Measurements from ENCODE around the gene ADI1.
"Not testable (repeated sequence)": the region's sequence is repeated elsewhere in the genome, so short reads cannot be mapped to it uniquely, and the experiment has no call there.

Gene ADI1

DNA sequence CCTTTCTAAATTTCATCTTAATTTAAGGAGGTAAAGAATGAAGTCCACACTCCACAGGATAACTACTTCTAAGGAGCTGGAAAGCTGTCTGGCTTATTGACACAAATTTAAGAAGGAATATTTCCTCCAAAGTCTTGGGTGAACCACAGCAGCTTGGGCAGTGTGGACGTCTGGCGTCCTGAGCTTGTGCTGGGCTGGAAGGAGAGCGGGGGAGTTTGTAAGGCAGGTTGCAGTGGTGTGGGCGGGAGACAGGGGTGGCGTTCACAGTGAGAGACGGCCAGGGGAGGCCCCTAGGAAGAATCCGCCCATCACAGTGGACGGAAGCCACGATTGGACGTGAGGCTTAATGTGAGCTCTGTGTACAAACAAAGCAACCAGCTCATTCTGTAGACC is 25.7 kb downstream of the ADI1 start:
- peak; percentile 24 for DNase-seq (ENCODE audit: low spot score)

DNA sequence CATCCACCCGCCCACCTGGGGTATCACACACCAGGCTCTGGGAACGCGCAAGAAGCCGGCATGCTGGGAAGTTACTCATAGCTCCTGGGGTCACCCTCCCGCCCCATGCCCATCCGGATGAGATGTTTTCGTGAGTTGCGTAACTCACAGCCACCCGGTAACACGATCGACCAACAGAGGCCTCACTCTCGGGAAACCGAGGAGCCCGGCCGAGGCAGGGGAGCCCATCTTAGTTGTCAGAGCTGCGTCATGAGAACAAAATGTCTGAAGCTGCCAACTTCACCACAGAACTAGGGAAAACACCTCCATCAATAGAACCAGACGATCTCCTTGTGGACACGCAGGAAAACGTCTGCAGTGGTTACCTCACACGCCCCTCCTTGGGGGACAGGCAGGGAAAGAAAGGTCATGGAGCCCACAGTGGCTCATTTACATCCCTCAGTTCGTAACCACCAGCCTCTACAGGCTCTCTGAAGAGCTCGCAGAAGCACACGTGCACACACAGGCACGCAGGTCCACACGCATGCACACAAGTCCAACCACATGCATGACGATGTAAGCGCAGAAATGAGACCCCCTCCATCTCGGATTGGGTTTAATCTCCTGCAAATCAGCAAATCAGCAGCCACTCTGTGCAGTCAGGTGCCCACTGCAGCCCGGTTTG is 26.2 kb downstream of the ADI1 start:
- peak; percentile 7 for DNase-seq (ENCODE audit: low spot score)

DNA sequence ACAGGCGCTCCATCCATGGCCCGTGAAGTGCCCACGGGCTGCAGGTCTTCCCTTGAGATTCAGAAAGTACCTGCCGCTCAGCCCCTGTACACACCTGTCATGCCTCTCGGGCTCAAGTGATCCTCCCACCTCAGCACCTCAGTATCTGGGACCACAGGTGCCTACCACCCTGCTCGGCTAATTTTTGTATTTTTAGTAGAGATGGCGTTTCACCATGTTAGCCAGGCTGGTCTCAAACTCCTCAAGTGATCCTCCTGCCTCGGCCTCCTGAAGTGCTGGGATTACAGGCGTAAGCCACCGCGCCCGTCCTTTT is 26.9 kb downstream of the ADI1 start:
- not testable (repeated sequence) for DNase-seq (ENCODE audit: low spot score)

DNA sequence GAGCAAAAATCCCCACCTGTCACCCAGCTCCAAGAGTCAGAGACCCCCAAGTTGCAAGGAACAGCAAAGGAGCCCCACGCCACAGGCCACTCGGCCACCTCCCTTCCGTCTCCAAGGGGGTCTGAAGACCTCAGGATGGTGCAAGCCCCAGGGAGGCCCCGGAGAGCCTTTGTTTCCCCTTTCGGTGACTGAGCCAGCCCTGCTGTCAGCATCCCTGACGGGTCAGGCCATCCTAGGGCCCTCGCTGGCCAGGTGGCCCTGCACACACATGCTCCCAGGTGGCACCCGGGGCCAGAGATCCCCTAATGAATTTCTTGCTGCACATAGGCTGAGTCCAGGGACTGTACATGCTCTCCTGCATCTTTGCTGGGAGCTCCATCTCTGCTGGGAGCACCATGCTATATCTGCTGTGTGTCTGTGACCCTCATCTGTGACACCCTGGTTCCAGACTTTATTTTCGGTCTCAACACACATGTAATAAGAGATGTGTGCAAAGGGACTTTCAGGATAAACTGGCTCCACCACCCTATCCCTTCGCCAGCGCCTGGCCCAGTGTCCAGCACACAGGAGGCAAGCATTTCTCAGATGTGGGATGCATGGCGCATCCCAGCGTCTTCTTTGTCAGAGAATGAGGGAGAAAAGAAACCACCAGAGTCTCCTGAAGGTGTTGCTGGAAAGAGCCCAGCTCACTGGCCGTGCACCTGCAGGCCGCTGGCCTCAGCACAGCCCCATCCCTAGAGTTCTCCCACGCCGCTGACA is 27.4 kb downstream of the ADI1 start:
- peak; percentile 5 for DNase-seq (ENCODE audit: low spot score)

DNA sequence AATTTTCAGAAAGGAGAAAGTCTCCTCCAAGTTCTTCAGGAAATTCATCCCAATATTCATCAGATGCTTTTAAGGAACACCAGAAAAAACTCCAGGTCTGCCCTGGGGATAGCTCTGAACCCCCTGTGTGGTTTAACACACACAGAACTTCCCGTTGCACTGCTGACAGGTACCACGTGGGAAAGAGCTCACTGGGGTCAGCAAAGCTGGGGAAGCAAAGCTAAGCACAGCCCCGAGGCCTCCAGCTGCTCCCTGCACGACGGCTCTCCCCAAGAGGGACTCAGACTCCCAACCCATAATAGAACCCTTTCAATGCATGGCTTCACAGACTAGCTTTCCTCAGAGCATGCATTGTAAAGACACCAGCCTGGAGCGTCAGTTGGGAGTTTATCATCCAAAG is 28.0 kb downstream of the ADI1 start:
- peak; percentile 4 for DNase-seq (ENCODE audit: low spot score)

DNA sequence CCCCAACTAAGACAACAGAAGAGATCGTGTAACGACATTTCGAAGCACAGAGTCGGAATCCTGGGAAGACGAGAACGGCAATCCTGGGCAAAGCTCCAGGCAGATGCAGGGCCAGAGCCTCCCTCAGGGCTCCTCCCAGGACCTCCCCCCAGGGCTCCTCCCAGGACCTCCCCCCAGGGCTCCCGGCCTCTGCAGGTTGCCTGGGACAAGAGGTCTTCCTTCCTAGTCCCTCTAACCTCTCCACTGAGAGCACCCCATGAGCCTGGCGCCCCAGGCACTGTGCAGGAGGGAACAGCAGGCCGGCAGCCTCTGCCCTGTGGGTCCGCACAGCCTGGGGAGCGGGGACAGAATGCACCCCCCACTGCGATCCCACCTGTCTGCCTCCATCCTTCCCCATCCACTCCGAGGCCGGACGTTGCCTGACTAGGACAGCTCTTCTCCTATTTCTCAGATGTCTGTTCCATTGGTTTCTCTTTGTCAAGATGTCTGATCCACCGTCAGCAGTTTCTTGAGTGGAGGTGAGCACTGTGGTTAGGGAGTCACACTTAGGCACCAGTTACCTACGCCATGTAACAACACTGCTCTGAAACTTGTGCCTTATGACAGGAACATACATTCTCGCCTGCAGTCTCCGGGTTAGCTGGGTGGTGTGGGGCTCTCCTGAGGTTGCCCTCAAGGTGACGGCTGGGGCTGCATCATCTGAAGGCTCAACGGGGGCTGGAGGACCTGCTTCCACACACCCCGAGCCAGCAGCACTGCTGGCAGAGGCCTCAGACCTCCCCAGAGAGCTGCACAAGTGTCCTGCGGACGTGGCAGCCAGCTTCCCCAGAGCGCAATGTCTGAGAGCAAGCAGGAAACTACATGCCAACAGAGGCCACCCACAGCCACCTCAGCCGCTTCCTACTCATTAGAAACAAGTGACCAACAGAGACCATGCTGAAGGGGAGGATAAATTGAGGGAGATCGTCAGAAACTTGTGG is 28.9 kb downstream of the ADI1 start:
- peak; percentile 3 for DNase-seq (ENCODE audit: low spot score)

DNA sequence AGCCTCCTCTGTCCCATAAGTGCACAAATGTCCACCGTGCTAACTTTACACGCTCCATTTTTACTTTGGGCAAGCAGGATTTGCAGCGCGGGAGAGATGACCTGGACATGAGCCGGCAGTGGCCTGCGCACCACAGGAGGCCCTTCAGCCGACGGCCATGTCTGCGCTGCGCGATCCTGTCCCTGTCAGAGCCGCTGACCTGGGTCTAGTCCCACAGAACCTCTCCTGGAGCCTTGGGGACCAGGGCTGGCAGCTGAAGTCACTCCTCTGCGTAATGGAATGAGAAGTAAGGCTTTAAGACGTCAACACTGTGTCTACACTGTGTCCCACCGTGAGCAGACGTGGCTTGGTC is 29.6 kb downstream of the ADI1 start:
- DNase-seq (ENCODE audit: low spot score), result no peak

DNA sequence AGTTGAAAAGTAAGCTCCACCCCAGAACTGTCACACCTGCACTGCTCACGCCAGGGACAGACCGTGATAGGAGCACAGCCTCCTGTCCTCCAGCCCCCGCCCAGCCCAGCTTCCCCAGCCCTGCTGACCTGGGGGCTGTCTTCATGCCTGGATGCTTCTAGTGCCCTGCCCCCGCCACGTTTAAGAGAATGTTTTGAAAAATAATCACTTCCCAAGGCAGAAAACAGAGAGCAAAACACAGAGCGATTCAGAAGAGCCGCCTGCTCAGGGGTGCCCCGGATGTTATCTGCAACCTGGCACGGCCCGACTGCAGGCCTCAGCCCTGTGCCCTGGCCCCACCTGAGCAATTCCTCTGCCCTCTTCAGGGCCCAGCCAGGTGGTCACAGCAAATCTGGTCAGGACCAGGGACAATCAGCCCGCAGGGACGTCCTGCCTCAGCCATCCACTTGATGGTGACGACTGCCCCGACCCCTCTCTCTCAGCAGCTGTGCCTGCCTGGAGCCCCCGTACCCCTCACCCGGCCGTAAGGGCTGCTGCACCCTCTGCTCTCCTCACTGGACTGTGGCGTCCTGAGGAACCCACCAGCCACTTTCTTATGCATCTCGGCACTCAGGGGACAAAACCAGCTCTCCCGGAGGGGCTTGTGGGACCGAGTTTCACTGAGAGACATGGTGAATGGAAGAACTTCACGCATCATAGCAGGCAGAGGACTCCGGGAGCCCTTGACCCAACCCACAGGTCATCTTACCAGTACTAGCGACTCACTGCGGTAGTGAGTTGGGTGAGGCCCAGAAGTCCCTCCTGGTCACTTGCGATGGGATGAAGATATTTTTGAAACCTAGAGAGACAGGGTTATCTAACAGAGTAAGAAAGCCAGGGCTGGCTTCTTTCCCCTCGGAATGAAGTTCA is 30.2 kb downstream of the ADI1 start:
- DNase-seq (ENCODE audit: low spot score), result no peak

DNA sequence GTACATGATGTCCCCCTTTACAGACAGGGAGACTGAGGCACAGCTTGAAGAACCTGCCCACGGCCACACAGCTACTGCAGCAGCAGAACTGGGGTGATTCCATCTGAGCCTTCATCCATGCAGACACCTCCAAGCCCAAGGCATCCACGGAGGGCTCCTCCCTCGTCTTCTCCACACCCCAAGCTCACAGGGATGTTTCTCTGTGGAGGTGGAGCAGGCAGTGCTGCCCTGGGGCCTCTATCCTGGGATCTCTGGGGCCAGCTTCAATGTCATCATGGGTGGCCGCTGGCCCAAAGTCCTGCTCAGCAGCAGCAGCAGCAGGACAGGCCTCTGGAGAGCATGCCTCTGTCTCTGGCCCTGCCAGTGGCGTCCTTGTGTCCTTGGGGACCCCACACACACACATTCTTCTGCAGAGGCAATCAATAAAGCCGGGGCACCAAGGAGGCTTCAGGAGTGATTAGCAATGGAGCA is 31.2 kb downstream of the ADI1 start:
- DNase-seq (ENCODE audit: low spot score), result no peak

DNA sequence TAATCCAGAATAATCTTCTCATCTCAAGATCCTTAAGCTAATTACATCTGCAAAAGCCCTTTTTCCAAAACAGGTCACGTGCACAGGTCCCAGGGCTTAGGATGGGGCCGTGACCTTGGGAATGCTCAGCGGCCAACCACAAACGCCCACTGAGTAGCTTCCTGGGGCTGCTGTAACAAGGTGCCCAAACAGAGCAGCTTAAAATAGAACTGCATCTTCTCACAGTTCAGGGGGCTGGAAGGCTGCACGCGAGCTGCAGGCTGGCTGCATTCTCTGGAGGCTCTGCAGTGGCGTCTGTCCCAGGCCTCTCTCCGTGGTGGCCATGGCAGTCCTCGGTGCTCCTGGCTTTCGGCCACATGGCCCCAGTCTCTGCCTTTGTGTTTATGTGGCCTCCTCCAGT is 31.9 kb downstream of the ADI1 start:
- no peak for DNase-seq (ENCODE audit: low spot score)

DNA sequence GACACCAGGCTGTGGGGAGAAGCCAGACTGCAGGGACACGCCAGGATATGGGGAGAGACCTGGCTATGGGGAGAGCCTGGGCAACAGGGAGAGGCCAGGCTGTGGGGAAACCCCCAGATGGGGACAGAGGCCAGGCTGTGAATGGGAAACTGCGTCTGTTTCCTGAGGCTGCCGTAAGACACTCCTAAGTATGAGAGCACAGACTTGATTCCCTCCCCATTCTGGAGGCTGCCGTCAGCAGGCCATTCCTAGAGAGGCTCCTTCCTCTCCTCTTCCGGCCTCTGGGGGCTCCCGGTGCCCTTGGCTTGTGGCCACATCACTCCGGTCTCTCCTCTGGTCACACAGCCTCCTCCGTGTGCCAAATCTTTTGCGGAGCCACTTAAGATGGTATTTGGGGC is 32.3 kb downstream of the ADI1 start:
- DNase-seq (ENCODE audit: low spot score), result no peak

DNA sequence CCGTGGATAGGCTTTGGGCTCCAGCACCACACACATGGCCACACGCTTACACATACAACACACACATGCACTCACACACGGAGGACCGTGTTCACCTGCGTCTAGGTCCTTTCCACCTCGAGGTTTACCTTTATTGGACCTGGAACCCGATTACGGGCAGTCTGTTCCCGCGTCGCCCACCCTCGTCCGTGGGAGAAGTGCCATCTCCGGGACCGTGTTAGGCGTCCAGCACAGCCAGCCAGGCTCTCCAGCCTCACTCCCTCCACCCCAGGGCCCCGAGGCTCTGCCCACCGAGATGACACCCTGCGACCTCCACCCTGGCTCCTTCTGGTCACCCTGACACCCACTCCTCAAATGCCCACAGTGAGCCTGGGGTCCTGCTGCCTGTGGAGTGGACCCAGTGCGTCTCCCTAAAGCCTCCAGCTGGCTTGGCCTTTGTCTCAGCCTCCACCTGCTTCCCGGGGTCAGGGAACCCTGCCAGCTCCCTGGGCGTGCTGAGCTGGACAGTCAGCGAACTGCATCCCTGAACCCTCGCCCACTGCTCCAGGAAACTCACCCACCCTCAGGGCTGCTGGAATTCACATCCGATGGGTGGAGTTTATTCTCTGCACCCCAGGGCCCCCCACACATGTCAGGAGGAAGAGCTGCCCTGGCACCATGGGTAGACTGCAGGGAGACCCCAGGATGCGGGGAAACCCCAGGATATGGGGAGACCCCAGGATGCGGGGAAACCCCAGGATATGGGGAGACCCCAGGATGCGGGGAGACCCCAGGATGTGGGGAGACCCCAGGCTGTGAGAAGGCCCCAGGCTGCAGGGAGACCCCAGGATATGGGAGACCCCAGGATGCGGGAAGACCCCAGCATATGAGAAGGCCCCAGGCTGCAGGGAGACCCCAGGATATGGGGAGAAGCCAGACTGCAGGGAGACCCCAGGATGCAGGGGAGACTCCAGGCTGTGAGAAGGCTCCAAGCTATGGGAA is 33.0 kb downstream of the ADI1 start:
- DNase-seq (ENCODE audit: low spot score), result no peak

DNA sequence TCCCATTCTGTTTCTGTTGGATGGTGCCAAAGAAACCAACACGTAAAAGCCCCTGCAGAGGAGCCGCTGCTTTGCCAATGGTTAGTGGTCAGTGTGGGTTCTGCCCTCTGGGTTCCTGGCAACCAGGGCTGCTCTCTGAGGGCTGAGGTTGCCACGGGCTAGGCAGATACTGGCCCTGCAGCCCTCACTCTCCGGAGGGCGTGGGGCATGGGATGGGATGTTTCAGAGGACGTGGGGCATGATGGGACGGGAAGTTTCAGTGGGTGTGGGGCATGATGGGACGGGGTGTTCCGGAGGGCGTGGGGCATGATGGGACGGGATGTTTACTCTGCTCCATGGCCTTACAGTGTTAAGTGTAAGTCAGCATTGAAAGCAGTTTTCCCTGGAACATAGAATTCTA is 34.2 kb downstream of the ADI1 start:
- DNase-seq (ENCODE audit: low spot score), result no peak

DNA sequence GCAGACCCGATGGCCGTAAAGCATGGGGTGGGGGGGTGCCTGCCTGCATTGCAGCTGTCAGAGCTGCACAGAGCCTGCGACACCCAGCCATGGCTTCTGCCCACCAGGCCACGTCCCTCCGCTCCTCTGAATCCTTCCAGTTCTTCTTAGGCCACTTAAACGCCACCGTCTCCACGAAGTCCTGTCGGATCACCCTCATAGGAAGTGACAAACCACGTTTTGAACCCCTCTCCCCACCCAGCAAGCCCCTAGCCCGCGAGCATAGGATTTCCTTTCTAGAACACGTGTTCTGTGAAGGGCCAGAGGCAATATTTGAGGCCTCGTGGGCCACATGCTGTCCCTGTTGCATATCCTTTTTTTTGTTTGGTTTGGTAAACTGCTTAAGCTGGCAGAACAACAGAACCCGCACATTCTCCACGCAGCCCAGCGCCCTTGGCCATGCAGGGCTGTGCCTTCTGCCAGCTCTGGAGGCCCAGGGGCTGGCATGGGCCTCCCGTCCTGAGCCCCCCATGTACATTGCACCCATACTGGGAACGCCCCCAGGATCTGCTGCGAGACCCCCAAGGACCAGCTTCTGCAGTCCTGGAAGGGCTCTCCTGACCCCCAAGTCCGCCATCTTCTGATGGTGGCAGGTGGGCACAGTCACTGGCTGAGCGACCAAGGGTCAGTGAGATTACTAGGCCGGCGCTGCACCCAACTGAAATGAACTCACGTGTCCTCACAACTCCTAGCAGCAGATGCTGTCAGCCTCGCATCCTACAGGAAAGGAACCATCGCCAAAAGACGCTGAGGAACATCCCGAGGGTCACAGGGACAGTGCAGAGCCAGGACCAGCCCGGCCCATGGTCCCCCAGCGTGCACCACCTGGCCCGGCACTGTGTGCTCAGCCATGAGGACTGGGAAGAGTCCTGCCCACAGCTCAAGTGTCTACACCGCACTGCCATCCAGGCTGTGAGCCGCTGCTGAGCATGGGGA is 35.1 kb downstream of the ADI1 start:
- no peak for DNase-seq (ENCODE audit: low spot score)

DNA sequence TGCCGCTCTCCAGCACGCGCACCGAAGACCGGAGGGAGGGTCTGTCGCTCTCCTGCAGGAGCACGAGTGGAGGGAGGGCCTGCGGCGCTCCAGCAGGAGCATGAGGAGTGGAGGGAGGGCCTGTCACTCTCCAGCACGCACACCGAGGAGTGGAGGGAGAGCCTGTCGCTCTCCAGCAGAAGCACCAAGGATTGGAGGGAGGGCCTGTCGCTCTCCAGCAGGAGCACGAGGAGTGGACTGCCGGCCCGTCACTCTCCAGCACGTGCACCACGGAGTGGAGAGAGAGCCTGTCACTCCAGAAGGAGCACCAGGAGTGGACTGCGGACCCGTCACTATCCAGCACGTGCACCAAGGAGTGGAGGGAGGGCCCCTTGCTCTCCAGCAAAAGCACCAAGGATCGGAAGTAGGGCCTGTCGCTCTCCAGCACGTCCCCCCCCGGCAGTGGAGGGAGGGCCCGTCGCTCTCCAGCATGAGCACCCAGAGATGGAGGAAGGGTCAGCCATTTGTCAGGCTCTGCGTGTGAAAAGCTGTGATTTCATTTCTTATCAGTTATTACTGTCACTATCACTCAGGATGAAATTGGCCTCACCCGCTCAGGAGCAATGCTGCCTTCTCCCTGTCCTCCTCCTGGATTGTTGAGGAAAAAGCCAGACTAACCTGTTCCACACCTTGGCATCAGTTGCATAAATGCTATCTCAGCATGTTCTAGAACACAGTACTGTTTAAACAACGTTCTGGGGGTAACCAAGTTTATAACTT is 35.9 kb downstream of the ADI1 start:
- DNase-seq (ENCODE audit: low spot score), result no peak

DNA sequence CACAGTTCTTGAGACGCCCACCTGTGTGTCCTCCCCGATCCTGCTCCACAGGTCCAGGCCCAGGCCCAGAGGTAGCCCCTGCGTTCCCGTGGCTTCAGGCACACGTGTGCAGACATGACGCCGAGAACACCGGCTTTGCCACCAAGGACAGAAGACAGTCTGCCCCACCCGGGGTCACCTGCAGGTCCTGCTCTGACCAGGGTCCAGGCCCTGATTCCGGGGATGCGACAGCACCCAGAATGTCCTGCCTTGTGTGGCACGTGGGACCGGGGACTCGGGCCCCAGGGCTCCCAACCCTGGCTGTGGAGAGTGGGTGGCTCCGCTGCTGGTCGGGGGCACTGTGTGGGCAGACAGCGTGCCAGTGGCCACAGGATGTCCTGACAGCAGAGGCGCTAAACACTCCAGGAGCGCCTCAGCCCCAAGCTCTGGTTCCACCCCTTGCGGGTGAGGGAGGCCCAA is 36.9 kb downstream of the ADI1 start:
- no peak for DNase-seq (ENCODE audit: low spot score)

DNA sequence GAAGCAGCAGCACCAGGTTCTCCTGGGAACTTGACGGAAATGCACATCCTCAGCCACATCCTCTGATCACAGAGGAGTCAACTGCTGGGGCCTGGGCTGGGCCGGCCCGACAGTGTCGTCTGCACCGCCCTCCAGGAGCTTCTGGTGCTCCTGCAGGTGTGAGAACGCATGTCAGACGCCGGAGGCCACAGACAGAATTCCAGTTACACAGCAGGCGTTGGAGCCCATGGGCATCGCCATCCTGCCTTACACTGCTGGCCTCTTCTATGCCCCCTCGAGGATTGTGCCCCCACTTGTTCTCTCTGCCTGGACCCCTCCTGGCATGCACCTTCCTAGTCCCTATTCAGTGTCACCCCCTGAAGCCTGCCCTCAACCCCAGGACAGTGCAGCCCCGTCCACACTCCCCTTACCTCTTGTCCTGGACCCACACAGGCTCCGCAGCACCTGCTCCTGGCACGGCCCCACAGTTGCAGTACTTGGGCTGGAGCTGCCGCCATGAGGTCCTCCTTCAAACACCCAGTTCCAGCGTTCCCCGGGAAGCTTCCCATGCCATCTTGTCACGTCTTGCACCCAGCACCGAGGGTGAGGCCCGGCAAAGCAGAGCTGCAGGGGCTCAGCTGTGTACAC is 37.5 kb downstream of the ADI1 start:
- no peak for DNase-seq (ENCODE audit: low spot score)

DNA sequence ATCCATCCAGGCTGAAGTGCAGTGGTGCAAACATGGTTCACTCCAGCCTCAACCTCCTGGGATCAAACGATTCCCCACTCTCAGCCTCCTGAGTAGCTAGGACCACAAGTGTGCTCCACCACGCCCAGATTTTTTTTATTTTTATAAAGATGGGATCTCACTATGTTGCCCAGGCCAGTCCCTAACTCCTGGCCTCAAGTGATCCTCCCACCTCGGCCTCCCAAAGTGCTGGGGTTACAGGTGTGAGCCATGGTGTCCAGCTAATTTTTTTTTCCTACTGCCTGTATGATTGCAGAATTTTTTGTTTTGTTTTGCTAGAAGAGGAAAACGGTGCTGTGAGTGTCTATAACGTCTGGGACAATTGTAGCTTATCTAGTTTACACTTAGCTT is 38.3 kb downstream of the ADI1 start:
- DNase-seq (ENCODE audit: low spot score), result no peak
